GM21390 (cell line): ENCODE results near the gene CACNA2D3.

Source experiments
- ATAC-seq: cut with Tn5 transposase; IDR thresholded peaks from one replicate; pipeline ENCODE4 v1.9.1; 2021; ENCODE audit not compliant: unreplicated experiment

The CACNA2D3 gene

GRCh38 chr3:54126551-54126950, 4.2 kb downstream of the CACNA2D3 start:
- no peak for ATAC-seq

DNA sequence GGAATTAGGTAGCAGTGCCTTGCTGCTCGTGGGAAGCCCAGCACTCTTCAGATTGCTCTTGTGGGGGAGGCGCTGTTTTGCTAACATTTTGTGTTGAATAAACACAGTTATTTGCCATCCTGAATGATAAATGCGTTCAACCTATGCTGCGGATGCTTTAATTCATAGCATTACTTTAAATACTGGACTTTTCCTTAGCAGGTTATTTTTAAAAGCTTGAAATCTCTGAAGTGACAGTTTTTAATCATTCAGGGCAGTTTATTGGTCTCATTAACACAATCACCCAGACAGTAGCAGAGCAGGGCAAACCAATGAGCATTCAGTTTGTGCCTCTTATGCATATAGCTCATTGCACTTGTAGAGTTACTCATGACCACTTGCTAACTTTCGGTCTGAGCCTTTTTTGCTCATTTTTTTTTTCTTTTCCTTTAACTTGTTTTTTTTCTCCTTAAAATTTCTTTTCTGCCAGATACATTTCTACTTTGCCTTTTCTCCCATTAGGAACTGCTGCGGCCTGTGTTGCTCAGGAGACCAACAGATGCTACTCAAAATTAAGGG, 5.2 kb downstream of the CACNA2D3 start:
- ATAC-seq, result no peak

GRCh38 chr3:54131026-54131605, 8.8 kb downstream of the CACNA2D3 start:
- ATAC-seq, result no peak

DNA sequence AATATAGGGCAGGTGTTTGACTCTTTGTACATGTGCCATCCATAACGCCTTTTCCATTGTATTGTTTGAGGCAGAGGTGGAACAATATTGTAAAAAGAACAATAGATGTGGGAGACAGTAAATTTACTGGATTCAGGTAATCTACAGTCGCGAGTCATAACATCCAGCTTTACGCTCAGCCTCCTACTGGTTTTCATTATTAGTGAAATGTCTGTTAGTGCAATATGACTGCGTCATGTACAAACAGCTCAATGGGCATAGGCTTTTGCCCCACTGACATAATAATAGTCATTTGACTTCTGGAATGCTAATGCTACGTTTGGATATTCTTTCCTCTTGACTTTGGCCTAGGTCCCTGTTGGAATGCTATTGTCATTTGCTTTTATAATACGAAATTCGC, 9.5 kb downstream of the CACNA2D3 start:
- no peak for ATAC-seq

GRCh38 chr3:54132685-54133084, 10.3 kb downstream of the CACNA2D3 start:
- no peak for ATAC-seq

DNA sequence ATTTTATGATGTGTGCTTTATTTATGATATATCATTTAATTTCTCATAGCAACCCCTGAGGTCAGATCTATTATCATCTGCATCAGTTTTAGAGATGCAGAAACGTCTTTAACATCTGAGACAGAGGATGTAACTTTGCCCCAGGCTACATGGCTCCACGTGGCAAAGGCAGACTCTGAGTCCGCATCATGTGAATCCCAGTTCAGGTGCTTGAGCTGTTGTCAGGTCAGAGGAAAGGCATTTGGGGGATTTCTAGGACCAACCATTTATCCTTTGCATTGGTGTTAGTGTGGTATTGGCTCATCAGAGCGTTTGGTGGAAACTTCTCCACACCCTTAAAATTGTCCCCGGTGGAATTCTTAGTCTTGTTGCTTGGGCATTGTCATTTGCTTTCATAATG, 10.8 kb downstream of the CACNA2D3 start:
- no peak for ATAC-seq

DNA sequence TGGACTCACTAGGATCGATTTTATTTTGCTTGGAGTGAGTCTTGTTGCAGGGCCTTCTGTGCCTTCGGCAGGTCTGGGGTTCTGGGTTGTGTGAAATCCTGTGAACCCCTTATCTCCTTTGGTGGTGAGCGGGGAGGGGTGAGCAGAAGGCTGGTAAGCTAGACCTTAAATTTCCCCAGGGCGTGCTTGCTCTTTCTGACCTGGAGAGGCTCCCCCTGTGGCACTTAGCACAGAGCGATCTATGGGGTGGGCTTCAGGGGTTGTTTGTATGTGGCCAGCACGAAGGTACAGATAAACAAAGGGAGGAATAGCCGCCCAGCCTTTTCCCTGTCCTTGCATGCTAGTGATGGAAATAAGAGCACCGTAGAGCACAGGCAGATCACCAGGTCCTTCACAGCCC, 11.8 kb downstream of the CACNA2D3 start:
- ATAC-seq, result no peak

DNA sequence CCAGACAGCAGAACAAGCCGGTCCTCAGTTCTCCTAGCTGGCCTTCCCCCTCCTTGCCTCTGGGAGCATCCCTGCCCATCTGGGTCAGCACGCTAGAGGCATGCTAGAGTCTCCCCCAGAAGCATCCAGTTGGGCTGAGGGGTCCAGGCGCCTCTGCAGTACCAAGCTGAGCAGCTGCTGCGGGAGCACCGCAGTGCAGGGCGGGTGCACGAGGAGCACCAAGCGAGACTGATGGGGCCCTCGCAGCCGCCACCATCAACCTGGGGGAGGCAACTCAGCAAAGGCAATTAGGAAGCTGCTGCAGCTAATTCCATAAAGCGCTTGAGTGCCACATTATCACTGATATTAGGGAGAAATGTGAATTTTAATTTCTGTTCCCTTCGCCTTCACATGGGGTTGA, 12.4 kb downstream of the CACNA2D3 start:
- ATAC-seq, result no peak

DNA sequence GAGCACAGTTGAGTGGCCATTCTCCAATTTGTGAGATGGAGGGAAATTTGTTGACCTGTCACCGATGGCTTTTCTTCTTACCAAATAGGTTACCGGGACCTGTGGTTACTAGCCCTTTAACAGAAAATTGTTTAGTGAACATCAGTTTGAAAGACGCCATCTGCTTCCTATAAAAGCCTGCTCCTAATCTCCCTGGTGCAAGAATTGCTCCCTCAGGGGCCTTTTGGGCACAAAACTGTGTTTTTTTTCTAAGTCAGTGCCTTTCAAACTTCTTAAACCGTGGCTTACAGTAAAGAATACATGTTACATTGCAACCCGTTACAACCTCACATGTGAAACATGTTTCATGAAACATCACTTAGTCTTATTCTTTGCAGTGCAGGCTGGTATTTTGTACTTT, 15.0 kb downstream of the CACNA2D3 start:
- no peak for ATAC-seq

DNA sequence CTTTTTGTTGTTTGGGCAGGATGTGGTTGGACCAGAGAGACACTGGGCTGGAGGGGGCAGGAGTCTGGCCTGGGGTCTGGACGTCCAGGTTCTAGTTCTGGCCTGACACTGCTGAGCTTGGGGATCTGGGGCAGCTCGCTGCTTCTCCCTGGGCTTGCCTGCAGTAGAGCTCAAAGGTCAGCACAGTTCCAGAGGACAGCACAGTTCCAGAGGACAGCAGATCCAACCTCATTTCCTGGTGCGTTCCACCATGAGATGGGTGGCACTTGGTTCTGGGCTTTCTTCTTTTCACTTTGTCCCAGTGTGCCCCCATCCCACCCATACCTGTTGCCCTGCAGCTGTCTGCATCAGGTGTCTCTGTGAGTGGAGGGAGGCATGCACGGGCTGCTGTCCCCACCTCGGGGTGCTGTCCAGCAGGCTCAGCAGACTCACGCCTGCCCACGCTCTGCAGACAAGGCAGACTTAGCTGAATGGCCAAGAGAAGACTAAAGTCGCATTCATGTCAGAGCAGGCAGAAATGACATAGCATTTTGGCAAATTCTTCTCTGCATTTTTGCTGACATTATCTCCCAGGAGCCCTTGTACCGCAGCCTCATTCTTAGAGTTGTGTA, 16.7 kb downstream of the CACNA2D3 start:
- ATAC-seq, result no peak

GRCh38 chr3:54139630-54140029, 17.3 kb downstream of the CACNA2D3 start:
- no peak for ATAC-seq

DNA sequence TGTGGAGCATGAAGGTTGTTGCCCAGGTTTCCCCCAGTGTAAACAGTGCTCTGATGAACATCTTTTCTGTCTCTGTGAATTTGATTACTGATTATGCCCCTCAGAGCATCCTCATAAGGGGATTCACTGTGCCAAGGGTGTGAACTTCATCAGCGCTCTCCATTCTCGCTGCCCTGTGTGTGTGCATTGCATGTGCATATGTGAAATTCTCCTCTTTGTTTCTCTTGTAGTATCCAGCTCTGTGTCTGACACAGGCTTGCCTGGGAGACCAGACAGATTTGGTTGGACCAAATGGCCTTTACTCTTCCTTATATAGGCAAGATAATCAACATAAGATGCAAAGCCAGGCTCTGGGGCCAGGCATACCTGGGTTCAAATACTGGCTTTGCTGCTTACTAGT, 21.9 kb downstream of the CACNA2D3 start:
- no peak for ATAC-seq

GRCh38 chr3:54146506-54147239, 24.3 kb downstream of the CACNA2D3 start:
- no peak for ATAC-seq

GRCh38 chr3:54150864-54151467, 28.6 kb downstream of the CACNA2D3 start:
- ATAC-seq, result no peak

GRCh38 chr3:54153477-54153876, 31.1 kb downstream of the CACNA2D3 start:
- no peak for ATAC-seq

DNA sequence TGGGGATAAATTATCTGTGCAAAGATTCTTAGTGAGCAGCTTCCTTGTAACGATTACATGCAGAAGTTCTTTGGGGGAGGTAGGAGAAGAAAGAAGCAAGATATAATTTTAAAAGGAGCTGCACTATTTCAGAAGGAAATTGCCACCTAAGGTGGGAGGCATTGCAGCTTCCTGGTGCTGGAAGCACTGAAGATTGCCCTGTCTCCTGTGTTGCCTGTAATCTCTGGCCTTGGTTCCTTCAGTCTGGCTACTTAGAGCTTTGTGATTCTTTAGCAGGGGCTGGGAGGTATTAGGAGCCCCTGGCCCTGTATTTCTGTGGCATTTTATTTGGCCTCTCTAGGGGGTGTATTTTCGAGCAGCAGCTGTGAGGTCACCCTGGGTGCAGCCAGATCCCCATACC, 35.5 kb downstream of the CACNA2D3 start:
- no peak for ATAC-seq

- ATAC-seq, result no peak
Observed at GRCh38 chr3:54159917-54160316, 37.6 kb downstream of the CACNA2D3 start.

- ATAC-seq, result no peak
Observed at GRCh38 chr3:54163441-54163840, 41.1 kb downstream of the CACNA2D3 start.

- ATAC-seq, result no peak
Observed at GRCh38 chr3:54164192-54164975, 42.0 kb downstream of the CACNA2D3 start.

GRCh38 chr3:54165865-54166264, 43.5 kb downstream of the CACNA2D3 start:
- no peak for ATAC-seq

GRCh38 chr3:54167999-54168398, 45.6 kb downstream of the CACNA2D3 start:
- no peak for ATAC-seq
